Keratinocyte (primary cell): ENCODE measurements around the gene CCDC192. TPM values are rescaled to one million over a fixed set of nuclear protein-coding genes. Genes with fewer than 3 reads are reported as not detected.

Source experiments
- DNase-seq: peaks from one replicate; pipeline ENCODE4 v3.0.0-alpha.2; 2011; ENCODE audit warnings: low read depth, missing footprints, low spot score
- FAIRE-seq: peaks from 2 replicates; lab custom pipeline; 2011; peaks lifted over from hg19 to GRCh38; lab: Jason Lieb, UNC
- H2AFZ ChIP-seq: 2 replicates; pipeline ENCODE4 v1.6.0; 2012; ENCODE audit warnings: low read length, control low read depth, inconsistent platforms; ENCODE audit not compliant: control insufficient read depth
- H3K27ac ChIP-seq: 2 replicates; pipeline ENCODE4 v1.5.1; 2011; ENCODE audit warnings: low read length; ENCODE audit not compliant: control insufficient read depth, insufficient read depth
- H3K27me3 ChIP-seq: 3 replicates; pipeline ENCODE4 v1.6.0; 2011; ENCODE audit warnings: low read length; ENCODE audit not compliant: control insufficient read depth, insufficient read depth; ENCODE audit errors: extremely low read depth
- H3K36me3 ChIP-seq, 2 experiments: 2 replicates in 1 of 2; 3 replicates in 1 of 2; pipeline ENCODE4 v1.5.1; 2011; ENCODE audit warnings: low read length in 2 of 2, mild to moderate bottlenecking in 1 of 2; ENCODE audit not compliant: control insufficient read depth in 2 of 2, insufficient read depth in 2 of 2; ENCODE audit errors: extremely low read depth in 1 of 2
- H3K4me1 ChIP-seq: 3 replicates; pipeline ENCODE4 v1.5.1; 2011; ENCODE audit warnings: low read length; ENCODE audit not compliant: control insufficient read depth, insufficient read depth; ENCODE audit errors: extremely low read depth
- H3K4me2 ChIP-seq: 3 replicates; pipeline ENCODE4 v1.6.0; 2011; ENCODE audit warnings: low read depth, low read length; ENCODE audit not compliant: control insufficient read depth, insufficient read depth; ENCODE audit errors: extremely low read depth
- H3K4me3 ChIP-seq, 3 experiments: fragments of 200-600 bp in 1 of 3; sonication (generic) in 1 of 3; 2 replicates in 2 of 3; 3 replicates in 1 of 3; pipeline ENCODE4 v1.5.1; 2011 to 2016; ENCODE audit warnings: low read length in 3 of 3, mild to moderate bottlenecking in 3 of 3, control low read depth in 2 of 3, inconsistent platforms in 1 of 3, low read depth in 1 of 3, mixed read lengths in 1 of 3, mixed run types in 1 of 3, moderate library complexity in 1 of 3; ENCODE audit not compliant: control insufficient read depth in 2 of 3, insufficient read depth in 2 of 3; ENCODE audit errors: extremely low read depth in 1 of 3
- H3K79me2 ChIP-seq: 2 replicates; pipeline ENCODE4 v1.6.0; 2012; ENCODE audit warnings: low read length; ENCODE audit not compliant: control insufficient read depth, insufficient read depth
- H3K9ac ChIP-seq: 3 replicates; pipeline ENCODE4 v1.6.0; 2011; ENCODE audit warnings: low read length; ENCODE audit not compliant: control insufficient read depth, insufficient read depth; ENCODE audit errors: extremely low read depth
- H3K9me1 ChIP-seq: 3 replicates; pipeline ENCODE4 v1.6.0; 2011; ENCODE audit warnings: low read length; ENCODE audit not compliant: control insufficient read depth, insufficient read depth; ENCODE audit errors: extremely low read depth
- H3K9me3 ChIP-seq: 2 replicates; pipeline ENCODE4 v1.5.1; 2012; ENCODE audit warnings: low read depth, low read length; ENCODE audit not compliant: control insufficient read depth
- H4K20me1 ChIP-seq: 3 replicates; pipeline ENCODE4 v1.6.0; 2011; ENCODE audit warnings: low read length; ENCODE audit not compliant: control insufficient read depth, insufficient read depth; ENCODE audit errors: extremely low read depth
- EZH2 ChIP-seq: IDR thresholded peaks from one replicate; pipeline ENCODE4 v1.6.1; 2012; ENCODE audit warnings: inconsistent platforms, mild to moderate bottlenecking, low read length, moderate library complexity
- dilution Hi-C: fragments of 300-500 bp; cut with MboI; formaldehyde crosslinking; loops from one replicate; pipeline ENCODE4 v1.7.0; 2020; ENCODE audit warnings: low sequenced_read_pairs; ENCODE audit not compliant: extremely low pct_ligation_motif_present
- polyA plus RNA-seq, 5 experiments: library from polyadenylated mRNA; depleted of rRNA in 3 of 5; stranded (reverse) in 3 of 5; stranded (forward) in 1 of 5; unstranded in 1 of 5; fragments of >200 nt; gene quantifications; 1 replicate in 1 of 5; 2 replicates in 3 of 5; 3 replicates in 1 of 5; pipeline versions ENCODE4 v1.2.1 to v1.2.3, GENCODE V29; 2011 to 2012; ENCODE audit warnings: missing spikeins in 2 of 5, low read depth in 1 of 5, low replicate concordance in 1 of 5
- TF ChIP-seq, protein P1 (sequence below), 3 experiments: IDR thresholded peaks in 1 of 3; conservative IDR thresholded peaks in 1 of 3; optimal IDR thresholded peaks in 1 of 3; 2 replicates in 2 of 3; 3 replicates in 1 of 3; pipeline versions ENCODE3 to v1.5.1; 2011; ENCODE audit warnings: low read length in 3 of 3, mild to moderate bottlenecking in 3 of 3, moderate library complexity in 2 of 3, control low read depth in 1 of 3, inconsistent platforms in 1 of 3; ENCODE audit not compliant: insufficient read depth in 2 of 3; ENCODE audit errors: extremely low read depth in 1 of 3

The CCDC192 gene
- polyA plus RNA-seq, 1 donor (not counting 4 experiments of a cell fraction or from before 2014, with no cell fraction given) = not detected

- Histone ChIP-seq H3K9me3 (no peaks in the 10 kb centered on the region), H3K27ac (no peak overlapping the region), H2AFZ (no peak overlapping the region), H3K4me2 (no peak overlapping the region), H3K9ac (no peak overlapping the region), H3K4me1 (no peaks in the 10 kb centered on the region), H3K79me2 (no peaks in the 10 kb centered on the region), H3K36me3 (no peaks in the 10 kb centered on the region), H3K4me3 (no peak overlapping the region), H3K27me3 (no peaks in the 10 kb centered on the region), H3K9me1 (no peaks in the 10 kb centered on the region), H4K20me1 (no peaks in the 10 kb centered on the region)
- TF ChIP-seq EZH2 = no peak
- TF ChIP-seq, protein P1, sequence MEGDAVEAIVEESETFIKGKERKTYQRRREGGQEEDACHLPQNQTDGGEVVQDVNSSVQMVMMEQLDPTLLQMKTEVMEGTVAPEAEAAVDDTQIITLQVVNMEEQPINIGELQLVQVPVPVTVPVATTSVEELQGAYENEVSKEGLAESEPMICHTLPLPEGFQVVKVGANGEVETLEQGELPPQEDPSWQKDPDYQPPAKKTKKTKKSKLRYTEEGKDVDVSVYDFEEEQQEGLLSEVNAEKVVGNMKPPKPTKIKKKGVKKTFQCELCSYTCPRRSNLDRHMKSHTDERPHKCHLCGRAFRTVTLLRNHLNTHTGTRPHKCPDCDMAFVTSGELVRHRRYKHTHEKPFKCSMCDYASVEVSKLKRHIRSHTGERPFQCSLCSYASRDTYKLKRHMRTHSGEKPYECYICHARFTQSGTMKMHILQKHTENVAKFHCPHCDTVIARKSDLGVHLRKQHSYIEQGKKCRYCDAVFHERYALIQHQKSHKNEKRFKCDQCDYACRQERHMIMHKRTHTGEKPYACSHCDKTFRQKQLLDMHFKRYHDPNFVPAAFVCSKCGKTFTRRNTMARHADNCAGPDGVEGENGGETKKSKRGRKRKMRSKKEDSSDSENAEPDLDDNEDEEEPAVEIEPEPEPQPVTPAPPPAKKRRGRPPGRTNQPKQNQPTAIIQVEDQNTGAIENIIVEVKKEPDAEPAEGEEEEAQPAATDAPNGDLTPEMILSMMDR (optimal IDR thresholded peaks at IDR 0.05 in 1 of 3, IDR thresholded peaks at IDR 0.05 in 1 of 3, conservative IDR thresholded peaks at IDR 0.05 in 1 of 3; ENCODE audit: extremely low read depth in 1 of 3, insufficient read depth in 2 of 3, low read length in 3 of 3) = no peak
- FAIRE-seq = no peak
- DNase-seq = no peak
- dilution Hi-C loops = no loop called here
Observed at GRCh38 chr5:127864511-127864910, 161.3 kb downstream of the CCDC192 start.

GRCh38 chr5:127865273-127865672 is 162.1 kb downstream of the CCDC192 start:
- Histone ChIP-seq H3K27me3 (no peaks in the 10 kb centered on the region), H3K9ac (no peak overlapping the region), H2AFZ (no peak overlapping the region), H3K9me1 (no peaks in the 10 kb centered on the region), H3K4me2 (no peak overlapping the region), H4K20me1 (no peaks in the 10 kb centered on the region), H3K79me2 (no peaks in the 10 kb centered on the region), H3K9me3 (no peaks in the 10 kb centered on the region), H3K4me3 (no peak overlapping the region), H3K36me3 (no peaks in the 10 kb centered on the region), H3K4me1 (no peaks in the 10 kb centered on the region), H3K27ac (no peak overlapping the region)
- no peak for DNase-seq
- dilution Hi-C loops = no loop called here
- no peak for FAIRE-seq
- no peak for TF ChIP-seq EZH2
- TF ChIP-seq, protein P1 (optimal IDR thresholded peaks at IDR 0.05 in 1 of 3, IDR thresholded peaks at IDR 0.05 in 1 of 3, conservative IDR thresholded peaks at IDR 0.05 in 1 of 3; ENCODE audit: extremely low read depth in 1 of 3, insufficient read depth in 2 of 3, low read length in 3 of 3) = peak in 1 of 3 experiments; percentile 26
